IPS-18a (cell line): ENCODE data around the gene LACTB.

Source experiments
- H3K27ac ChIP-seq: one replicate; pipeline ENCODE4 v1.5.1; 2013; ENCODE audit warnings: low read length
- H3K27me3 ChIP-seq: one replicate; pipeline ENCODE4 v1.6.1; 2013; ENCODE audit warnings: mild to moderate bottlenecking, low read length; ENCODE audit not compliant: control insufficient read depth, insufficient read depth
- H3K36me3 ChIP-seq: one replicate; pipeline ENCODE4 v1.6.1; 2013; ENCODE audit warnings: low read depth, low read length; ENCODE audit not compliant: control insufficient read depth
- H3K4me1 ChIP-seq: one replicate; pipeline ENCODE4 v1.6.1; 2013; ENCODE audit warnings: low read depth, low read length; ENCODE audit not compliant: control insufficient read depth
- H3K4me3 ChIP-seq: one replicate; pipeline ENCODE4 v1.5.1; 2013; ENCODE audit warnings: low read length
- H3K9ac ChIP-seq: one replicate; pipeline ENCODE4 v1.6.1; 2013; ENCODE audit warnings: mild to moderate bottlenecking, low read length, moderate library complexity
- H3K9me3 ChIP-seq: one replicate; pipeline ENCODE4 v1.6.1; 2013; ENCODE audit warnings: low read depth, low read length; ENCODE audit not compliant: control insufficient read depth

Gene LACTB

DNA sequence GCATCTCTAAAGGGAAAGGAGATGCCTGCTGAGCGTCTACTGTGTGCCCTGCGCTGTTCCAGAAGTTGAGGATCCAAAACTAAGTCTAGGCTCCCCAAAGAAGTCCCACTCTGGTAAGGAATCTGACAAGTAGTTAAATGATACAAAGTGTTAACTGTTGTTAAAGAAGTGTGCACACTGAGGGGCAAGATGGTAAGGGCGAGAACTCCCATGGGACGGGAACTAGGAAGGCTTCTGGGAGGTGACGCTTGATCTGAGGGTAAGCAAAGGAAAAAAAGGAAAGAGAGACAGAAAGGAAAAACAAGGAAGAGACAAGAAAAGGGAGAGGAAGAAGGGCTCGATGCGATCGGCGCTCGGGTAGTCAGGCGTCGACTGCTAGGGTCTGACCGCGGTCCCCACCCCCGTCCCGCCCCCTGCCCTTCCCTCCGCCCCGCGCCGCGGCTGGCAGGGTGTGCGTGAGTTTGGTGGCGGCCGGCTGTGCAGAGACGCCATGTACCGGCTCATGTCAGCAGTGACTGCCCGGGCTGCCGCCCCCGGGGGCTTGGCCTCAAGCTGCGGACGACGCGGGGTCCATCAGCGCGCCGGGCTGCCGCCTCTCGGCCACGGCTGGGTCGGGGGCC, at the start of gene LACTB:
TSS of gene LACTB (plus strand) at position 480 of the 620 bp plus-strand sequence. CDS start at position 491, 11 bp downstream.
- H3K27ac ChIP-seq = no peak within 1 kb of the TSS
- H3K9ac ChIP-seq = peak within 1 kb of the TSS; percentile 17
- H3K36me3 ChIP-seq = no peaks in the 10 kb centered on the region
- peaks cover 8% of the 10 kb centered on the region for H3K4me1 ChIP-seq
- no peaks in the 10 kb centered on the region for H3K9me3 ChIP-seq
- no peaks in the 10 kb centered on the region for H3K27me3 ChIP-seq
- H3K4me3 ChIP-seq = peak within 1 kb of the TSS; percentile 84

DNA sequence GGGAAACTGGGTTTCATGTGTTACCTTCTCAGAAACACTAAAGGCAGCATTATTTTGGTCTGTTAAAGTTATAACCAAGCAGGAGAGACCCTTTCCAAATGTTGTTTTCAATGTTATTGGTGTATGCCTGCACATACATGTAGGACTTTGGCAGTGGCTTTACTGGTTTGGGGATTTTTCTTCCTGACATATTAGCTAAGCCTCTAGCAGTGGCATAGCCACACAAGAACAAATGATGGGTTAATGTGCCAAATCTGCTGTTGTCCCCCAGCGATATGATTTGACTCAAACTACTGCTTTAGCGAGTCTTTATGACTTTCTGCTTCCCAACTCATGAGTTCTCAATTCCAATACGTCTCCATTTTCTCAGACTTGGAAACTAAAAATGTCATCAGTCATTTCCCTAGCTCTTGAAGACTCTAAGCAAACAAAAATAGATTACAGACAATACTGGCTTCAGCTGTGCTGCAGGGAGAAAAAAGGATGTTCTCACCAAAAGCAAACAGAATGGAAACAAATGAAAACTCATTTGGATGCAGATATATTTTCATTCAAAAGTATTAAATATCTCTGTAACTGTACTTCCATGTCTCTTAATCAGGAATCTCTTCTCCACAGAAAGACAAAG, 49.5 kb upstream of the LACTB start:
- H3K9me3 ChIP-seq = no peaks in the 10 kb centered on the region
- no peak overlapping the region for H3K27ac ChIP-seq
- peaks cover 39% of the 10 kb centered on the region for H3K36me3 ChIP-seq
- H3K4me1 ChIP-seq = peaks cover 24% of the 10 kb centered on the region
- H3K4me3 ChIP-seq = no peak overlapping the region
- H3K9ac ChIP-seq = no peak overlapping the region
- no peaks in the 10 kb centered on the region for H3K27me3 ChIP-seq

- no peaks in the 10 kb centered on the region for H3K27me3 ChIP-seq
- H3K9ac ChIP-seq = no peak overlapping the region
- H3K4me3 ChIP-seq = no peak overlapping the region
- no peak overlapping the region for H3K27ac ChIP-seq
- H3K9me3 ChIP-seq = no peaks in the 10 kb centered on the region
- H3K4me1 ChIP-seq = peaks cover 31% of the 10 kb centered on the region
- H3K36me3 ChIP-seq = peaks cover 32% of the 10 kb centered on the region
These were observed 48.8 kb upstream of the LACTB start for GRCh38 chr15:63072809-63073277.

DNA sequence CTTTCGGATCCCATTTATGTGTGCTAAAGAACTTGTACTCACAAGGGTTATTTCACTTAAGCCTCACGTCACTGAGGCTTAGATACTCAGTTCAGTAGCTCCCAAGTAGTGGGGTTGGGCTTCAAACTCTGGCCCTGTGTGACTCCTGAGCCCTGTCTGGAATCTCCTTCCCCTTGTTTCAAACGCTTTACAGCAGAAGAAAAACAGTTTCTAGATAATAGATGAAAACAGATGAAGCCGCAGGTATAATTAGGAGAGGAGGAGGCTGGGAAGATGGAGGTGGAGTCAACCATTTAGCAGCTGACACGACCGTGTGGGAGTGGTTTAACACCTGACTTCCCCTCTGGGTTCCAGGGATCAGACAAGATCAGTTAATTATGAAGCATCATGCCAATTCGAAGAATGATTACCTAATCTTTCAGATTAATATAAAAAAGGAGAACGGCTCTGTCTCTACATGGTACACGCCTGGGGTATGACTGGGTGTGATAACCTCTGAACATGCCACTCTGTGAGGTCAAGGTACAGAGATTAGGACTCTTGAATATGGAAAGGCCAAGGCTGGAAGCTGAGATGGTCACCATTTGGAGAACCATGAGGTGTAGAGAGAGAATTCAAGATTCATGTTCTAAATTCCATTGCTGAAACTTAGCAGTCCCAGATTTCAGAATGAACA, 48.0 kb upstream of the LACTB start:
- H3K9ac ChIP-seq = no peak overlapping the region
- peaks cover 39% of the 10 kb centered on the region for H3K4me1 ChIP-seq
- no peak overlapping the region for H3K27ac ChIP-seq

DNA sequence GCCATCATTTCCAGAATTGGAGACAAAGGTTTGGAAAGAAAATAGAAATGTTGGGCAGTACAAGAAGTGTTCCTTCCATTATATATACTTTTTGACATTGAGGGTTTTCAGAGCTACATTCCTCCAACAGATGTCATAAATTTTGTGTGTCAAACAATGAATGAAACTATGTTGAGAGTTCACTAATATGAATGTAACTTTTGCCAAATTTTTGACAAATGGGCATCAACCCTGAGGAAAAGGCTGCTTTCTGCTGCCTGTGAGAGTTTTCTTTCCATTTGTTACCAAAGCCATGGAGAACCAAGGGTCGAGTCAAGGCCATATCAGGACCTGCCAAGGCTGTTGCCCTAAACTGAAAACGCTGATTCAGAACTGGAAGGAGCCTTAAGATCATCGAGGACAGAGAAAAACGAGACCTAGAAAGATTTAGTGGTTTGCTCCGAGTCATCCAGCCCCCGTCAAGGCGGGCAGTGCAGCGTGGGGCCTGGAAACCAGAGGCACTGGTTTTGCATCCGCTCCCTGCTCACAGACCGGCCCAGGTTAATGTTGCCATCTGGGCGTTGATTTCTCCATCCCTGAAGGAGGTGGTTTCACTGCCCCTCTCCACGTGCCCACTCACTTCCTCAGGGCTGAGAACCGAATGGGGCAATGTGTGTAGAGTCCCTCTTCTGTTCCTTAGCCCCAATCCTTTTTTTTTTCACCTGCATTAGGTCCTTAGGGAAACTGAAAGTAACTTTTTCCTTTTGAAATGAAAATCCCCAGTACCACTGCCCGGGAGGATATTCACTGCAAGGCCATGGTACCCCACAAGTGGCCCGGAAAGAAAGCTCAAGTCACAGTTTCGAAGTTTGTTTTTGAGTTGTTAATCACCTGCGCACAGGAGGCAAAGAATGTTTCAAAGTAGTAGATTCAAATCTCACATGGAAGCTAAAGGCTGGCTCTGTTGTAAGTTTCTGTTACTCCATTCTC, 46.4 kb upstream of the LACTB start:
- H3K4me1 ChIP-seq = peaks cover 43% of the 10 kb centered on the region
- peaks cover 17% of the 10 kb centered on the region for H3K36me3 ChIP-seq
- H3K27ac ChIP-seq = peak overlapping the region; percentile 14
- no peaks in the 10 kb centered on the region for H3K9me3 ChIP-seq
- H3K9ac ChIP-seq = peak overlapping the region; percentile 28
- no peaks in the 10 kb centered on the region for H3K27me3 ChIP-seq
- H3K4me3 ChIP-seq = peak overlapping the region; percentile 8

More for the DNA sequence above, 48.0 kb upstream of the LACTB start:
- H3K27me3 ChIP-seq = no peaks in the 10 kb centered on the region
- H3K4me3 ChIP-seq = no peak overlapping the region
- H3K36me3 ChIP-seq = peaks cover 24% of the 10 kb centered on the region
- H3K9me3 ChIP-seq = no peaks in the 10 kb centered on the region

GRCh38 chr15:63075984-63076713, 45.5 kb upstream of the LACTB start:
- Histone ChIP-seq H3K36me3 (peaks cover 8% of the 10 kb centered on the region), H3K4me3 (peak overlapping the region; percentile 14), H3K27ac (peak overlapping the region; percentile 14), H3K9me3 (no peaks in the 10 kb centered on the region), H3K4me1 (peaks cover 47% of the 10 kb centered on the region), H3K9ac (peak overlapping the region; percentile 28), H3K27me3 (no peaks in the 10 kb centered on the region)

DNA sequence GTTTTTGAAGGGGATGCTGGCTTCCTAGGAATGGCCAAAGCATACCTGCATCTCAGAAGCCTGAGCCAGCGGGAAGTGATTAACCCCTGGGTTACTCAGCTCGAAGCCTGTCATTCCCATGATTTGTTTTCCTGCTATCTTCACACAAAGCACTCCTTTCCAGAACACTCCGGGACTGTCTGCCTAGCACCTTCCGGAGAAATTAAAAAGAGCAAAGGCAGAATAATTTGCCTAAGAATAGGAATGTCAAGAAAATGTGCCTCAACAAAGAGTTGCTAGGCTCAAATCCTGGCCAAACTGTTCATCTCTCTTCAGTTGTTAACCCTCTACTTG, 45.0 kb upstream of the LACTB start:
- H3K27ac ChIP-seq = peak overlapping the region; percentile 3
- H3K4me1 ChIP-seq = peaks cover 47% of the 10 kb centered on the region
- peak overlapping the region; percentile 14 for H3K4me3 ChIP-seq

GRCh38 chr15:63077952-63078351, 43.7 kb upstream of the LACTB start:
- Histone ChIP-seq H3K27me3 (no peaks in the 10 kb centered on the region), H3K27ac (peak overlapping the region; percentile 33), H3K4me1 (peaks cover 51% of the 10 kb centered on the region), H3K36me3 (no peaks in the 10 kb centered on the region), H3K9me3 (no peaks in the 10 kb centered on the region), H3K9ac (peak overlapping the region; percentile 1), H3K4me3 (no peak overlapping the region)

More for the DNA sequence above, 45.0 kb upstream of the LACTB start:
- Histone ChIP-seq H3K9me3 (no peaks in the 10 kb centered on the region), H3K27me3 (no peaks in the 10 kb centered on the region), H3K9ac (peak overlapping the region; percentile 1), H3K36me3 (peaks cover 3% of the 10 kb centered on the region)

- Histone ChIP-seq H3K27me3 (no peaks in the 10 kb centered on the region), H3K4me1 (peaks cover 51% of the 10 kb centered on the region), H3K4me3 (no peak overlapping the region), H3K27ac (no peak overlapping the region), H3K9me3 (no peaks in the 10 kb centered on the region), H3K36me3 (no peaks in the 10 kb centered on the region), H3K9ac (no peak overlapping the region)
These were observed 41.6 kb upstream of the LACTB start for GRCh38 chr15:63079947-63080626.

GRCh38 chr15:63080634-63081250, 40.9 kb upstream of the LACTB start:
- Histone ChIP-seq H3K36me3 (no peaks in the 10 kb centered on the region), H3K9me3 (no peaks in the 10 kb centered on the region), H3K9ac (no peak overlapping the region), H3K4me1 (peaks cover 45% of the 10 kb centered on the region), H3K27me3 (no peaks in the 10 kb centered on the region), H3K4me3 (no peak overlapping the region), H3K27ac (no peak overlapping the region)
